ENCODE results near the gene TBKBP1.

TBKBP1 gene

GRCh38 chr17:47742319-47743181 is 48.6 kb downstream of the TBKBP1 start:
- Histone ChIP-seq H3K36me3 (ENCODE audit: insufficient read depth, low read depth, low read length) (no peaks in the 10 kb centered on the region), H3K27me3 (ENCODE audit: insufficient read depth, low read length) (peaks cover 17% of the 10 kb centered on the region), H3K4me1 (ENCODE audit: insufficient read depth, low read length) (no peaks in the 10 kb centered on the region), H3K9me3 (ENCODE audit: insufficient read depth, low read depth, low read length) (no peaks in the 10 kb centered on the region), H3K27ac (ENCODE audit: low read length) (no peak overlapping the region), H3K4me3 (ENCODE audit: low read length) (no peak overlapping the region), H3K9ac (ENCODE audit: low read depth, low read length) (no peak overlapping the region)

DNA sequence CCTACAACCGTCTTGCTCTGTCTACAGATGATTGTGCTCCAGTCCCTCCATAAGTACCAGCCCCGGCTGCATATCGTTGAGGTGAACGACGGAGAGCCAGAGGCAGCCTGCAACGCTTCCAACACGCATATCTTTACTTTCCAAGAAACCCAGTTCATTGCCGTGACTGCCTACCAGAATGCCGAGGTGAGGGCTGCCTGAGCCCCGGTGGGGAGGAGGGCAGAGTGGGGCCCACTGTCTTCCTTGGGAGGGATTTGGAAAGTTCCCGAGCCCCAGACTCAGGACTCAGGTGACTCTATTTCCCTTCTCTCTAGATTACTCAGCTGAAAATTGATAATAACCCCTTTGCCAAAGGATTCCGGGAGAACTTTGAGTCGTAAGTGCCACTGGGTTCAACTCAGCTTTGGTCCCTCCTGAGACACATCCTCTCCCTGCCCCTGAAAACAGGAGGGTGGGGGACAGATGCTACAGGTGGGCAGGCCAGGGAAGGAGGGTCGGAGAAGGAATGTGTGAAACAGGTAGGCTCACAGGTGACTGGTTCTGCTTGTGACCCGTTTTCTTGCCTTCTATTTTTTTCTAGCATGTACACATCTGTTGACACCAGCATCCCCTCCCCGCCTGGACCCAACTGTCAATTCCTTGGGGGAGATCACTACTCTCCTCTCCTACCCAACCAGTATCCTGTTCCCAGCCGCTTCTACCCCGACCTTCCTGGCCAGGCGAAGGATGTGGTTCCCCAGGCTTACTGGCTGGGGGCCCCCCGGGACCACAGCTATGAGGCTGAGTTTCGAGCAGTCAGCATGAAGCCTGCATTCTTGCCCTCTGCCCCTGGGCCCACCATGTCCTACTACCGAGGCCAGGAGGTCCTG is 50.4 kb downstream of the TBKBP1 start:
- Histone ChIP-seq H3K9me3 (ENCODE audit: insufficient read depth, low read depth, low read length) (no peaks in the 10 kb centered on the region), H3K4me3 (ENCODE audit: low read length) (no peak overlapping the region), H3K4me1 (ENCODE audit: insufficient read depth, low read length) (no peaks in the 10 kb centered on the region), H3K27ac (ENCODE audit: low read length) (no peak overlapping the region), H3K9ac (ENCODE audit: low read depth, low read length) (no peak overlapping the region), H3K36me3 (ENCODE audit: insufficient read depth, low read depth, low read length) (no peaks in the 10 kb centered on the region), H3K27me3 (ENCODE audit: insufficient read depth, low read length) (peaks cover 16% of the 10 kb centered on the region)

DNA sequence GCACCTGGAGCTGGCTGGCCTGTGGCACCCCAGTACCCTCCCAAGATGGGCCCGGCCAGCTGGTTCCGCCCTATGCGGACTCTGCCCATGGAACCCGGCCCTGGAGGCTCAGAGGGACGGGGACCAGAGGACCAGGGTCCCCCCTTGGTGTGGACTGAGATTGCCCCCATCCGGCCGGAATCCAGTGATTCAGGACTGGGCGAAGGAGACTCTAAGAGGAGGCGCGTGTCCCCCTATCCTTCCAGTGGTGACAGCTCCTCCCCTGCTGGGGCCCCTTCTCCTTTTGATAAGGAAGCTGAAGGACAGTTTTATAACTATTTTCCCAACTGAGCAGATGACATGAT is 51.0 kb downstream of the TBKBP1 start:
- H3K9me3 ChIP-seq (ENCODE audit: insufficient read depth, low read depth, low read length), result no peaks in the 10 kb centered on the region
- H3K27me3 ChIP-seq (ENCODE audit: insufficient read depth, low read length), result peaks cover 19% of the 10 kb centered on the region
- no peaks in the 10 kb centered on the region for H3K4me1 ChIP-seq (ENCODE audit: insufficient read depth, low read length)
- no peak overlapping the region for H3K9ac ChIP-seq (ENCODE audit: low read depth, low read length)
- H3K27ac ChIP-seq (ENCODE audit: low read length), result no peak overlapping the region
- no peaks in the 10 kb centered on the region for H3K36me3 ChIP-seq (ENCODE audit: insufficient read depth, low read depth, low read length)
- no peak overlapping the region for H3K4me3 ChIP-seq (ENCODE audit: low read length)

- no peaks in the 10 kb centered on the region for H3K36me3 ChIP-seq (ENCODE audit: insufficient read depth, low read depth, low read length)
- H3K27me3 ChIP-seq (ENCODE audit: insufficient read depth, low read length), result peaks cover 12% of the 10 kb centered on the region; the same call in 1 of the 2 replicates
- peaks cover 5% of the 10 kb centered on the region; the same call in 1 of the 2 replicates for H3K9me3 ChIP-seq (ENCODE audit: insufficient read depth, low read depth, low read length)
- H3K27ac ChIP-seq (ENCODE audit: low read length), result no peak overlapping the region
- no peak overlapping the region for H3K4me3 ChIP-seq (ENCODE audit: low read length)
- no peaks in the 10 kb centered on the region for H3K4me1 ChIP-seq (ENCODE audit: insufficient read depth, low read length)
- no peak overlapping the region for H3K9ac ChIP-seq (ENCODE audit: low read depth, low read length)
Measured at GRCh38 chr17:47751471-47751870, 57.5 kb downstream of the TBKBP1 start.

DNA sequence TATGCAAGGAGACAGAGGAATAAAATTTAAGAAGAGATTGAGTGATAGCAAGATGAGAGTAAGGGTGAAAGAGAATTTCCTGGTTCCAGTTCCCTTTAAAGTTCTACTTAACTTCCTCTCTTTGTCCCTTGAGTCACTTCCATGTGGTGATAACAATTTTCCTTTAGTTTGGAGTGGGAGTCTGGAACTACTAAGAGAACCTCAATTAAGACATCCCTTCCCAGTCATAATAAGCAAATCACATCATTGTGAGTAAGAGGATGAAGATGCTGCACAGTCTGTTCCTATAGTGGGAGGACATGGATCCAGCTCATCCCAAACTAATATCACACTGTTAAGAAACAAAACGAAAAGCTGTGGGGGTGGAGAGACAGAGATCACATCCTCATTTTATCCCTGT is 63.4 kb downstream of the TBKBP1 start:
- H3K9ac ChIP-seq (ENCODE audit: low read depth, low read length), result no peak overlapping the region
- no peaks in the 10 kb centered on the region for H3K36me3 ChIP-seq (ENCODE audit: insufficient read depth, low read depth, low read length)
- peaks cover 5% of the 10 kb centered on the region; the same call in 1 of the 2 replicates for H3K9me3 ChIP-seq (ENCODE audit: insufficient read depth, low read depth, low read length)
- H3K4me1 ChIP-seq (ENCODE audit: insufficient read depth, low read length), result no peaks in the 10 kb centered on the region
- H3K4me3 ChIP-seq (ENCODE audit: low read length), result no peak overlapping the region
- no peak overlapping the region for H3K27ac ChIP-seq (ENCODE audit: low read length)
- peaks cover 22% of the 10 kb centered on the region for H3K27me3 ChIP-seq (ENCODE audit: insufficient read depth, low read length)

DNA sequence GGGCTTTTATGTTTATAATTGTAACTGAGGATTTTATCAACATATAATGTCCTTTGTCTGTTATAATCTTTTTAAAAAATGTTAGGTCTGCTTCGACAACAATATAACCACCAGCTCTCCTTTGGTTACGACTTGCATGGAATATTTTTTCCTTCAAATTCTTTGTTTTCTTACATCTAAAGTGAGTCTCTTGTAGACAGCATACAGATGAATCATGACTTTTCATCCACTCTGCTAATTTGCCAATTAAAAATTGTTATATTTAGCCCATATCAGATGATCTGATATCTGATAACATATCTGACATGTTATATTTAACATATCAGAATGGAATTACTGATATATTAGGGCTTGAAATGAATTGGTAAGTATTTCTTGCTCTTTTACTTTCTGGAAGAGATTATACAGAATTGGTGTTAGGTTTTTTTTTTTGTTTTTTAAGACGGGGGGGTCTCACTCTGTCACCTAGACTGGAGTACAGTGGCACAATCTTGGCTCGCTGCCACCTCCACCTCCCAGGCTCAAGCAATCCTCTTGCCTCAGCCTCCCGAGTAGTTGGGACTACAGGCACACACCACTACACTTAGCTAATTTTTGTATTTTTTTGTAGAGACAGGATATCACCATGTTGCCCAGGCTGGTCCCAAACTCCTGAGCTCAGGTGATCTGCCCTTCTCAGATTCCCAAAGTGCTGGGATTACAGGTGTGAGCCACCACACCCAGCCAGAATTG is 66.6 kb downstream of the TBKBP1 start:
- Histone ChIP-seq H3K27me3 (ENCODE audit: insufficient read depth, low read length) (peaks cover 19% of the 10 kb centered on the region), H3K4me1 (ENCODE audit: insufficient read depth, low read length) (no peaks in the 10 kb centered on the region), H3K4me3 (ENCODE audit: low read length) (no peak overlapping the region), H3K9ac (ENCODE audit: low read depth, low read length) (no peak overlapping the region), H3K27ac (ENCODE audit: low read length) (no peak overlapping the region), H3K36me3 (ENCODE audit: insufficient read depth, low read depth, low read length) (no peaks in the 10 kb centered on the region), H3K9me3 (ENCODE audit: insufficient read depth, low read depth, low read length) (peaks cover 11% of the 10 kb centered on the region; the same call in 1 of the 2 replicates)

Data from iPS-20b (cell line).